Left ventricle myocardium inferior (tissue), 1 donor: Measurements from ENCODE around the gene MX2. TPM values are rescaled to one million over a fixed set of nuclear protein-coding genes. Genes with fewer than 3 reads are reported as not detected.

ENCODE experiments used
- DNase-seq: peaks from one replicate; pipeline ENCODE4 v3.0.0-alpha.2; 2020
- H3K27ac ChIP-seq: fragments of 200-600 bp; replicated peaks from 2 replicates; pipeline ENCODE4 v1.8.0; 2021
- H3K27me3 ChIP-seq: fragments of 200-600 bp; 2 replicates; pipeline ENCODE4 v1.8.0; 2021; ENCODE audit warnings: low read depth
- H3K36me3 ChIP-seq: fragments of 200-600 bp; 2 replicates; pipeline ENCODE4 v1.8.0; 2021
- H3K4me1 ChIP-seq: fragments of 200-600 bp; 2 replicates; pipeline ENCODE4 v1.8.0; 2021
- H3K4me3 ChIP-seq: fragments of 200-600 bp; 2 replicates; pipeline ENCODE4 v1.8.0; 2021; ENCODE audit warnings: mild to moderate bottlenecking, moderate library complexity
- H3K9me3 ChIP-seq: fragments of 200-600 bp; replicated peaks from 2 replicates; pipeline ENCODE4 v1.8.0; 2021
- CTCF ChIP-seq: fragments of 200-600 bp; IDR thresholded peaks from 2 replicates; pipeline ENCODE4 v1.8.0; 2021; ENCODE audit warnings: antibody characterized with exemption, mild to moderate bottlenecking, borderline replicate concordance
- intact Hi-C: fragments of 100-400 bp; cut with micrococcal nuclease; formaldehyde crosslinking; loops from one replicate; pipeline ENCODE4 v1.11.0; 2022
- total RNA-seq: library from RNA; stranded (reverse); fragmentation: NEBNext Ultra II Directional; extraction: Animal tissue kit (Norgen Biotek cat#: 25700); gene quantifications from one replicate; pipeline ENCODE4 v1.2.1, GENCODE V29; 2021
- donor health status: DM: no; HTN: yes; CAD: no; lungs with severe emphysema.

Gene MX2
- total RNA-seq, 1 donor from 2014 or later, result 5.4 TPM

DNA sequence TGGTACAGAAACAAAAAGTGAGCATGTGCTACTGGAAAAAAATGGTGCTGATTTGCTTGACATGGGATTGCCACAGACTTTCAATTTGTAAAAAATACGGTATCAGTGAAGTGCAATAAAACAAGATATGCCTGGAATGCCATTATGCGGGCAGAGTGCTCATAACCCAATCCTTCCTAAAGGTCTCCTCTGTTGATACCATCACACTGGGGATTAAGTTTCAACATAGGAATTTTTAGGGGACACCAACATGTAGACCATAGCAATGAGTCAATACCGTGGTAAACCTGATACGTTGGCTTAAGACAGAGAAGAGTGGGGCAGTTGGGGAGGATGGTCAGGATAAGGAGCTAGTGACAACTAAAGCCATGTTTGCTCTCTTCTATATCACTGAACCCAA, 84.8 kb downstream of the MX2 start:
- intact Hi-C loops, result no loop called here

GRCh38 chr21:41447356-41447755, 85.5 kb downstream of the MX2 start:
- intact Hi-C loops, result no loop called here
- DNase-seq, result no peak
- Histone ChIP-seq H3K4me1 (no peaks in the 10 kb centered on the region), H3K27ac (no peak overlapping the region), H3K36me3 (peaks cover 78% of the 10 kb centered on the region), H3K4me3 (no peak overlapping the region), H3K9me3 (no peaks in the 10 kb centered on the region), H3K27me3 (no peaks in the 10 kb centered on the region)
- TF ChIP-seq CTCF, result no peak

More for the DNA sequence above, 84.8 kb downstream of the MX2 start:
- H3K27ac ChIP-seq, result no peak overlapping the region
- H3K4me3 ChIP-seq, result no peak overlapping the region
- H3K9me3 ChIP-seq, result no peaks in the 10 kb centered on the region
- H3K4me1 ChIP-seq, result no peaks in the 10 kb centered on the region
- no peak for DNase-seq
- TF ChIP-seq CTCF, result no peak
- H3K36me3 ChIP-seq, result peaks cover 76% of the 10 kb centered on the region
- H3K27me3 ChIP-seq, result no peaks in the 10 kb centered on the region

DNA sequence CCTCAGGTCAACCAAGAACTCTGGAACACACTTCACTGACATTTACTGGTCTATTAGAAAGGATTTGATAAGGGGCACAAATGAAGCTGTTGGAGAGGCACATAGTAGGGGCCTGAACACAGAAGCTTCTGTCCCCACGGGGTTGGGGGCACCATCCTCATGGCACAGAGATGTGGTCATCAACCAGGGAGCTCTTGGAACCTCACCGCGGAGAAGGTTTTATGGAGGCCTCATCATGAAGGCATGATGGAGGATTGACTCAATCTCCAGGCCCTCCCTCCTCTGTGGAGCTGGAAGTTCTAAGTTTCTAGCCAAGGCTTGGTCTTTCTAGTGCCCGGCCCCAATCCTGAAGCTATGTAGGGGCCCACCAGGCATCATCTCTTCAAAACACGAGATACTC, 87.8 kb downstream of the MX2 start:
- H3K9me3 ChIP-seq, result no peaks in the 10 kb centered on the region
- H3K36me3 ChIP-seq, result peaks cover 79% of the 10 kb centered on the region
- intact Hi-C loops, result no loop called here
- H3K4me3 ChIP-seq, result no peak overlapping the region
- no peaks in the 10 kb centered on the region for H3K27me3 ChIP-seq
- no peak for TF ChIP-seq CTCF
- no peaks in the 10 kb centered on the region for H3K4me1 ChIP-seq
- DNase-seq, result no peak
- H3K27ac ChIP-seq, result no peak overlapping the region

- H3K9me3 ChIP-seq, result no peaks in the 10 kb centered on the region
- no peaks in the 10 kb centered on the region for H3K4me1 ChIP-seq
- no peak overlapping the region for H3K27ac ChIP-seq
- H3K36me3 ChIP-seq, result peaks cover 76% of the 10 kb centered on the region
- TF ChIP-seq CTCF, result no peak
- DNase-seq, result no peak
- no peaks in the 10 kb centered on the region for H3K27me3 ChIP-seq
- intact Hi-C loops, result no loop called here
- no peak overlapping the region for H3K4me3 ChIP-seq
Measured at GRCh38 chr21:41451753-41452676, 90.2 kb downstream of the MX2 start.

DNA sequence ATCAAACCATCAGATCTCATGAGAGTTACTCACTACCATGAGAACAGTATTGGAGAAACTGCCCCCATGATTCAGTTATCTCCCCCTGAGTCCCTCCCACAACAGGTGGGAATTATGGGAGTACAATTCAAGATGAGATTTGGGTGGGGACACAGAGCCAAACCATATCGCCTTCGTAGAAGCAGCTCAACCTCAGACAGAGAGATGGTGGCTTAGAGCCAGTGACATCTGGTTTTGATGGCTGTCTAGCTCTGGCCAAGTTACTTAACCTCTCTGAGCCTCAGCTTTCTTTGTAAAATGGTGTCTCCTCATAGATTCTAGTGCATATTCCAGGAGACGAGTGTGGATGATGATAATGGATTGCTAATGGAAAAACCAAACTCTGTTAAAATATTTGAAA, 91.4 kb downstream of the MX2 start:
- no peaks in the 10 kb centered on the region for H3K4me1 ChIP-seq
- no peak for TF ChIP-seq CTCF
- H3K9me3 ChIP-seq, result no peaks in the 10 kb centered on the region
- no peak overlapping the region for H3K27ac ChIP-seq
- no peak overlapping the region for H3K4me3 ChIP-seq
- no peaks in the 10 kb centered on the region for H3K27me3 ChIP-seq
- intact Hi-C loops, result no loop called here
- DNase-seq, result no peak
- peaks cover 77% of the 10 kb centered on the region for H3K36me3 ChIP-seq
